BE2C (cell line): ENCODE measurements around the gene NPAS3.

Source experiments
- DNase-seq: peaks from one replicate; pipeline ENCODE4 v3.0.0-alpha.2; 2020
- H3K27me3 ChIP-seq: fragments of 250-450 bp; sonication (Bioruptor Pico); 2 replicates; pipeline ENCODE4 v1.5.1; 2020; ENCODE audit warnings: mild to moderate bottlenecking
- H3K36me3 ChIP-seq: fragments of 250-450 bp; sonication (Bioruptor Pico); 2 replicates; pipeline ENCODE4 v1.5.1; 2020; ENCODE audit warnings: mild to moderate bottlenecking
- H3K4me1 ChIP-seq: fragments of 250-450 bp; sonication (Bioruptor Pico); 2 replicates; pipeline ENCODE4 v1.5.1; 2020
- H3K4me3 ChIP-seq: 2 replicates; pipeline ENCODE4 v1.5.1; 2011; ENCODE audit warnings: low read depth, low read length
- H3K9me3 ChIP-seq: fragments of 250-450 bp; sonication (Bioruptor Pico); 2 replicates; pipeline ENCODE4 v1.5.1; 2020
- CTCF ChIP-seq: IDR thresholded peaks from 2 replicates; pipeline ENCODE4 v1.5.1; 2012; ENCODE audit warnings: mild to moderate bottlenecking, low read depth, low read length

The NPAS3 gene

GRCh38 chr14:33126433-33126832 lies 187.8 kb downstream of the NPAS3 start:
- Histone ChIP-seq H3K4me1 (no peaks in the 10 kb centered on the region), H3K9me3 (no peaks in the 10 kb centered on the region), H3K27me3 (peaks cover 82% of the 10 kb centered on the region), H3K4me3 (no peak overlapping the region), H3K36me3 (no peaks in the 10 kb centered on the region)
- DNase-seq, result no peak
- no peak for TF ChIP-seq CTCF

GRCh38 chr14:33127531-33127930 lies 188.9 kb downstream of the NPAS3 start:
- Histone ChIP-seq H3K4me1 (no peaks in the 10 kb centered on the region), H3K4me3 (no peak overlapping the region), H3K36me3 (no peaks in the 10 kb centered on the region), H3K27me3 (peaks cover 82% of the 10 kb centered on the region), H3K9me3 (no peaks in the 10 kb centered on the region)
- no peak for TF ChIP-seq CTCF
- no peak for DNase-seq

- peaks cover 77% of the 10 kb centered on the region for H3K27me3 ChIP-seq
- H3K4me1 ChIP-seq, result no peaks in the 10 kb centered on the region
- no peak for TF ChIP-seq CTCF
- H3K9me3 ChIP-seq, result no peaks in the 10 kb centered on the region
- DNase-seq, result no peak
- no peaks in the 10 kb centered on the region for H3K36me3 ChIP-seq
- no peak overlapping the region for H3K4me3 ChIP-seq
Measured at GRCh38 chr14:33131801-33132200, 193.1 kb downstream of the NPAS3 start.

- DNase-seq, result no peak
- Histone ChIP-seq H3K4me1 (no peaks in the 10 kb centered on the region), H3K4me3 (no peak overlapping the region), H3K36me3 (no peaks in the 10 kb centered on the region), H3K9me3 (no peaks in the 10 kb centered on the region), H3K27me3 (peaks cover 63% of the 10 kb centered on the region)
- TF ChIP-seq CTCF, result no peak
Measured at GRCh38 chr14:33134162-33134561, 195.5 kb downstream of the NPAS3 start.

- Histone ChIP-seq H3K36me3 (no peaks in the 10 kb centered on the region), H3K9me3 (no peaks in the 10 kb centered on the region), H3K27me3 (peaks cover 55% of the 10 kb centered on the region), H3K4me1 (no peaks in the 10 kb centered on the region), H3K4me3 (no peak overlapping the region)
- TF ChIP-seq CTCF, result no peak
- no peak for DNase-seq
Measured at GRCh38 chr14:33134975-33135374, 196.3 kb downstream of the NPAS3 start.

- no peaks in the 10 kb centered on the region for H3K9me3 ChIP-seq
- no peaks in the 10 kb centered on the region for H3K4me1 ChIP-seq
- TF ChIP-seq CTCF, result no peak
- peaks cover 14% of the 10 kb centered on the region for H3K27me3 ChIP-seq
- H3K36me3 ChIP-seq, result no peaks in the 10 kb centered on the region
- no peak for DNase-seq
- no peak overlapping the region for H3K4me3 ChIP-seq
Measured at GRCh38 chr14:33150666-33151428, 212.2 kb downstream of the NPAS3 start.
